ENCODE data around the gene CHD2. TPM values are rescaled to one million over a fixed set of nuclear protein-coding genes. Genes with fewer than 3 reads are reported as not detected.
A peak's percentile ranks its signal among the peaks of the same experiment; 100 is the strongest.

CHD2 gene
- 52.6 TPM for polyA plus RNA-seq (2013, experiment 1 of 2)
- polyA plus RNA-seq (2013, experiment 2 of 2) = 52.4 TPM

DNA sequence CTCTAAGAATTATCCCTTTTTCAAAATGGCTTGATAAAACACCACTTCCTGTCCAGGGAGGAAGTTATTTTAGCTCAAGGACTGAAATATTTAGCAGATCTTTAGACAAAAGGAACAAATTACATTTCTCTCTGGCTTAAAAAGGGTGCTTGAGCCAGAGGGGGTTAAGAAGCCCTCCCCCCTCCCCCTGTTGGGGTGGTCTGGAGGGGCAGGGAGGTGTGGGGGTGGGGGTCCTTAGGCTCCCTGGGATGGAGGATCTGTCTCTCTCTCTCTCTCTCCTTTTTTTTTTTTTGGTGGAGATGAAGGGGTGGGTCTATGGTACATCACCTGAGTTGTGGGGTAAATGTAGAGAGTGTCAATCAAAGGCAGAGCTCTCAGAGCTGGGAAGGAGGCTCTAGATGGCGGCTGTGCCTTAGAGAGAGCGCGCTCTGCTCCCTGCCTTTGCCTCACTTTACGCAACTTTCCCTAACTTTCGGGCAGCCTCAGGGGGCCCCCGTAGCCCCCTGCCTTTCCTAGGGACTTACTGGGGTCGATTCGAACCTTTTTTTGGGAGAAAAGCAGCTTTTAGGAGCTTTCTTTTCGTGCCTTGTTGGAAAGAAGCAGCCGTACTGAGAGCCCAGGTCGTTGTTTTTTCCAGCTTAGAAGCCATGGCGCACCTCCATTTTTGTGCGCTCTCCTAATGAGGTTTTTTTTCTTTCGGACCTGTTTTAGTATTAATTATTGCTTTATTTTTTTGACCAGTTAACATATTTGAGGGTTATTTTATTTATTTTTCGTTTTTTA is at the start of gene CHD2:
Gene CHD2, plus strand, starts transcription at position 377 of the 783 bp plus-strand sequence. CDS start 914 bp downstream, outside the sequence.
- H2BK12ac ChIP-seq (ENCODE audit: low read length in 2 of 2) = no peak within 1 kb of the TSS
- 0% methylated on average over 14 of the region's 15 CpGs for WGBS
- H2AFZ ChIP-seq (ENCODE audit: low read depth, low read length) = no peak within 1 kb of the TSS
- peak within 1 kb of the TSS; percentile 100 for H3K9ac ChIP-seq (ENCODE audit: low read length)
- H3K23ac ChIP-seq (ENCODE audit: low read length in 2 of 2) = no peak within 1 kb of the TSS
- peak within 1 kb of the TSS; percentile 64 to 92 for H3K4me3 ChIP-seq (ENCODE audit: insufficient read depth in 1 of 2, low read depth in 1 of 2, low read length in 2 of 2)
- H4K91ac ChIP-seq (ENCODE audit: low read length) = peak within 1 kb of the TSS; percentile 52
- H3K4me2 ChIP-seq (ENCODE audit: low read length, poor library complexity, severe bottlenecking) = peak within 1 kb of the TSS; percentile 51
- H2BK120ac ChIP-seq (ENCODE audit: low read depth, low read length) = peak within 1 kb of the TSS; percentile 82
- H3K14ac ChIP-seq (ENCODE audit: low read length in 2 of 2) = no peak within 1 kb of the TSS
- H2AK5ac ChIP-seq (ENCODE audit: low read length, severe bottlenecking) = peak within 1 kb of the TSS; percentile 85
- peak within 1 kb of the TSS; percentile 99 for H3K27ac ChIP-seq (ENCODE audit: low read length, poor library complexity, severe bottlenecking)
- H3K79me1 ChIP-seq (replicated peaks; ENCODE audit: low read length, poor library complexity, severe bottlenecking) = no peaks in the 10 kb centered on the region
- H4K8ac ChIP-seq (ENCODE audit: low read length) = peak within 1 kb of the TSS; percentile 66
- peak; percentile 94 for DNase-seq
- peak within 1 kb of the TSS; percentile 51 to 92 for H3K4ac ChIP-seq (ENCODE audit: low read depth in 1 of 2, low read length in 2 of 2)
- H2BK15ac ChIP-seq (ENCODE audit: low read depth, poor library complexity, severe bottlenecking) = peak within 1 kb of the TSS; percentile 26
- H3K27me3 ChIP-seq (ENCODE audit: control insufficient read depth in 1 of 2, insufficient read depth in 1 of 2, low read length in 2 of 2) = no peaks in the 10 kb centered on the region
- H3K9me3 ChIP-seq (ENCODE audit: control insufficient read depth, low read length) = no peaks in the 10 kb centered on the region
- peak within 1 kb of the TSS; percentile 77 to 95 for H3K18ac ChIP-seq (ENCODE audit: low read depth in 1 of 2, low read length in 2 of 2)
- peak within 1 kb of the TSS; percentile 88 for H2BK5ac ChIP-seq (ENCODE audit: low read depth, low read length, poor library complexity, severe bottlenecking)
- peaks cover 0 to 67% of the 10 kb centered on the region in 2 experiments for H3K36me3 ChIP-seq (ENCODE audit: control insufficient read depth in 1 of 2, insufficient read depth in 2 of 2, low read depth in 1 of 2, low read length in 2 of 2)
- peaks cover 1% of the 10 kb centered on the region for H3K4me1 ChIP-seq (ENCODE audit: control insufficient read depth, insufficient read depth, low read depth, low read length)

DNA sequence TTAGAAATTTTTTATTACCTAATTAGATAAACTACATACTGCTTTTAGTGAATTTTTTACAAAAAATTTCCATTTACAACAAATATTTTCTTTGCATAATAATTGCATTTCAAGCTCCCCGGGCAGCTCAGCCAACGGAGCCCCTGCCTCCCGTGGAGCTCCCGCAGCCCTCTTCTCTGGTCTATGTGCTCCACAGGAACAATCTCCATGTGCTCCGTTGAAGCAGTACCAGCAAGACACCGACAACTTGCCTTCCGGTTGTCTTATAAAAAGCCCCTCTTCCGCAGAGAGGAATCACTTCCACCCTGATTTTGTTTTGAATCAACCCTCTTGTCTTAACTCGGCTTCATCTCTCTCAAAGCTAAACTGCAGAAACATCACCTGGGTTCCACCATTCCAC is 46.9 kb upstream of the CHD2 start:
- Histone ChIP-seq H3K18ac (ENCODE audit: low read depth in 1 of 2, low read length in 2 of 2) (no peak overlapping the region), H3K36me3 (ENCODE audit: control insufficient read depth in 1 of 2, insufficient read depth in 2 of 2, low read depth in 1 of 2, low read length in 2 of 2) (no peaks in the 10 kb centered on the region), H3K4me2 (ENCODE audit: low read length, poor library complexity, severe bottlenecking) (no peak overlapping the region), H3K27me3 (ENCODE audit: control insufficient read depth in 1 of 2, insufficient read depth in 1 of 2, low read length in 2 of 2) (no peaks in the 10 kb centered on the region), H2AFZ (ENCODE audit: low read depth, low read length) (no peak overlapping the region), H4K8ac (ENCODE audit: low read length) (no peak overlapping the region), H3K23ac (ENCODE audit: low read length in 2 of 2) (no peak overlapping the region), H3K79me1 (replicated peaks; ENCODE audit: low read length, poor library complexity, severe bottlenecking) (no peaks in the 10 kb centered on the region), H3K4me1 (ENCODE audit: control insufficient read depth, insufficient read depth, low read depth, low read length) (peaks cover 2% of the 10 kb centered on the region), H2BK5ac (ENCODE audit: low read depth, low read length, poor library complexity, severe bottlenecking) (no peak overlapping the region), H2AK5ac (ENCODE audit: low read length, severe bottlenecking) (no peak overlapping the region), H3K27ac (ENCODE audit: low read length, poor library complexity, severe bottlenecking) (no peak overlapping the region), H2BK15ac (ENCODE audit: low read depth, poor library complexity, severe bottlenecking) (no peak overlapping the region), H3K9me3 (ENCODE audit: control insufficient read depth, low read length) (no peaks in the 10 kb centered on the region), H2BK12ac (ENCODE audit: low read length in 2 of 2) (no peak overlapping the region), H3K4me3 (ENCODE audit: insufficient read depth in 1 of 2, low read depth in 1 of 2, low read length in 2 of 2) (no peak overlapping the region), H3K4ac (ENCODE audit: low read depth in 1 of 2, low read length in 2 of 2) (no peak overlapping the region), H3K9ac (ENCODE audit: low read length) (no peak overlapping the region), H4K91ac (ENCODE audit: low read length) (no peak overlapping the region), H3K14ac (ENCODE audit: low read length in 2 of 2) (no peak overlapping the region), H2BK120ac (ENCODE audit: low read depth, low read length) (no peak overlapping the region)
- WGBS = 84% methylated on average over 8 of the region's 9 CpGs
- DNase-seq = no peak

DNA sequence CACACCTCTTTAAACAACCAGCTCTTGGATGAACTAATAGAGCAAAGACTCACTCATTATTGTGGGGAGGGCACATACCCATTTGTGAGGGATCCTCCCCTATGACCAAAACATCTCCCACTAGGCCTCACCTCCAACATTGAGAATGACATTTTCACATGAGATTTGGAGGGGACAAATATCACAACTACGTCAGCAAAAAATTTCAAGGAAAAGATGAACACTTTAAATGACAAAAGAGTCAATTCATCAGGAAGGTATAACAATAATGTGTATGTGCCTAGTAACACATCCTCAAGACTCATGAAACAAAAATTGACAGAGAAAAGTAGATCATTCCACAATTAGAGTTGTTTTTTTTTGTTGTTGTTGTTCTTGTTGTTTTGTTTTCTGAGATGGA is 38.4 kb upstream of the CHD2 start:
- no peak overlapping the region for H3K23ac ChIP-seq (ENCODE audit: low read length in 2 of 2)
- no peak overlapping the region for H3K9ac ChIP-seq (ENCODE audit: low read length)
- no peak overlapping the region for H3K18ac ChIP-seq (ENCODE audit: low read depth in 1 of 2, low read length in 2 of 2)
- H3K36me3 ChIP-seq (ENCODE audit: control insufficient read depth in 1 of 2, insufficient read depth in 2 of 2, low read depth in 1 of 2, low read length in 2 of 2) = no peaks in the 10 kb centered on the region
- no peak overlapping the region for H3K4me3 ChIP-seq (ENCODE audit: insufficient read depth in 1 of 2, low read depth in 1 of 2, low read length in 2 of 2)
- H2AK5ac ChIP-seq (ENCODE audit: low read length, severe bottlenecking) = no peak overlapping the region
- H3K27ac ChIP-seq (ENCODE audit: low read length, poor library complexity, severe bottlenecking) = no peak overlapping the region
- H3K79me1 ChIP-seq (replicated peaks; ENCODE audit: low read length, poor library complexity, severe bottlenecking) = no peaks in the 10 kb centered on the region
- no peaks in the 10 kb centered on the region for H3K27me3 ChIP-seq (ENCODE audit: control insufficient read depth in 1 of 2, insufficient read depth in 1 of 2, low read length in 2 of 2)
- no peaks in the 10 kb centered on the region for H3K4me1 ChIP-seq (ENCODE audit: control insufficient read depth, insufficient read depth, low read depth, low read length)
- H2BK5ac ChIP-seq (ENCODE audit: low read depth, low read length, poor library complexity, severe bottlenecking) = no peak overlapping the region
- no peak overlapping the region for H4K8ac ChIP-seq (ENCODE audit: low read length)
- H3K4me2 ChIP-seq (ENCODE audit: low read length, poor library complexity, severe bottlenecking) = no peak overlapping the region
- no peak overlapping the region for H2BK12ac ChIP-seq (ENCODE audit: low read length in 2 of 2)
- H2BK15ac ChIP-seq (ENCODE audit: low read depth, poor library complexity, severe bottlenecking) = no peak overlapping the region
- WGBS = no CpG with 5 or more reads among the region's 1 CpG
- no peak overlapping the region for H2BK120ac ChIP-seq (ENCODE audit: low read depth, low read length)
- H2AFZ ChIP-seq (ENCODE audit: low read depth, low read length) = no peak overlapping the region
- H3K4ac ChIP-seq (ENCODE audit: low read depth in 1 of 2, low read length in 2 of 2) = no peak overlapping the region
- no peak overlapping the region for H3K14ac ChIP-seq (ENCODE audit: low read length in 2 of 2)
- H4K91ac ChIP-seq (ENCODE audit: low read length) = no peak overlapping the region
- DNase-seq = no peak
- H3K9me3 ChIP-seq (ENCODE audit: control insufficient read depth, low read length) = peaks cover 4% of the 10 kb centered on the region

DNA sequence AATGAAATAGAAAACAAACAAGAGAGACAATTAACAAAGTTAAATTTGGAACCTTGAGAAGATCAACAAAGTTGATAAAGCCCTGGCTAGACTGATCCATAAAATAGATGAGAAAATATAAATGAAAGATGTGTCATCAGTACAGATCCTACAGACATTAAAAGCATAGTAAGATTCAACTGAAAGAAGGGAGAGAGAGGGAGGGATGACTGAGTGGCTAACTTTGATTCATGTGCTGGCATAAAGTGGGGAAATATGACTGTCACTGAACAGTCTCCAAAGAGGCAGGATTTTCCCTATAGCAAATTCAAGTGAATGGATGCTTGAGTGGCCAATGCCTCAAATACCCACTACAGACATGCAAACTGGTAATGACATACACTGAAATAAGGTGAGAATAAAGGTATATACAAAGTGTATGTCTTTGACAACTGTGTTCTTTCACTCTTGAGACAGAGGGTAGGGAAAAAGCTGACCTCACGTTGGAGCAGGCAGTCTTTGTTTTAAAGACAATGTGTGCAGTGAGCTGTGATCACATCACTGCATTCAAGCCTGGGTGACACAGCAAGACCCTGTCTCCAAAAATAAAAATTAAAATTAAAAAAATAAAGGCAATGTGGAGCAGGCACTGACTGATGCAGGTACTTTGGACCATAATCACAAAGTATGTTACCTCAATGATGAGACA is 35.9 kb upstream of the CHD2 start:
- H3K27me3 ChIP-seq (ENCODE audit: control insufficient read depth in 1 of 2, insufficient read depth in 1 of 2, low read length in 2 of 2) = no peaks in the 10 kb centered on the region
- no peak overlapping the region for H3K18ac ChIP-seq (ENCODE audit: low read depth in 1 of 2, low read length in 2 of 2)
- H2BK120ac ChIP-seq (ENCODE audit: low read depth, low read length) = no peak overlapping the region
- H4K91ac ChIP-seq (ENCODE audit: low read length) = no peak overlapping the region
- H3K14ac ChIP-seq (ENCODE audit: low read length in 2 of 2) = no peak overlapping the region
- H3K4me3 ChIP-seq (ENCODE audit: insufficient read depth in 1 of 2, low read depth in 1 of 2, low read length in 2 of 2) = no peak overlapping the region
- no peak overlapping the region for H2AK5ac ChIP-seq (ENCODE audit: low read length, severe bottlenecking)
- no peak overlapping the region for H3K9ac ChIP-seq (ENCODE audit: low read length)
- no peak overlapping the region for H3K27ac ChIP-seq (ENCODE audit: low read length, poor library complexity, severe bottlenecking)
- no peak overlapping the region for H2BK5ac ChIP-seq (ENCODE audit: low read depth, low read length, poor library complexity, severe bottlenecking)
- no peak overlapping the region for H3K4ac ChIP-seq (ENCODE audit: low read depth in 1 of 2, low read length in 2 of 2)
- no peak overlapping the region for H2BK15ac ChIP-seq (ENCODE audit: low read depth, poor library complexity, severe bottlenecking)
- no peak overlapping the region for H2BK12ac ChIP-seq (ENCODE audit: low read length in 2 of 2)
- H3K9me3 ChIP-seq (ENCODE audit: control insufficient read depth, low read length) = peaks cover 4% of the 10 kb centered on the region
- H3K79me1 ChIP-seq (replicated peaks; ENCODE audit: low read length, poor library complexity, severe bottlenecking) = no peaks in the 10 kb centered on the region
- no peak overlapping the region for H3K23ac ChIP-seq (ENCODE audit: low read length in 2 of 2)
- no peak overlapping the region for H3K4me2 ChIP-seq (ENCODE audit: low read length, poor library complexity, severe bottlenecking)
- no peak overlapping the region for H2AFZ ChIP-seq (ENCODE audit: low read depth, low read length)
- WGBS = 100% methylated on average over 1 of the region's 1 CpG
- no peaks in the 10 kb centered on the region for H3K36me3 ChIP-seq (ENCODE audit: control insufficient read depth in 1 of 2, insufficient read depth in 2 of 2, low read depth in 1 of 2, low read length in 2 of 2)
- H3K4me1 ChIP-seq (ENCODE audit: control insufficient read depth, insufficient read depth, low read depth, low read length) = peaks cover 4% of the 10 kb centered on the region
- DNase-seq = no peak
- H4K8ac ChIP-seq (ENCODE audit: low read length) = no peak overlapping the region

All from mesenchymal stem cell (in vitro differentiated cells and primary cell).